CD1c-positive myeloid dendritic cell (primary cell): Measurements from ENCODE around the gene TGM5.
"Not testable (repeated sequence)": the region's sequence is repeated elsewhere in the genome, so short reads cannot be mapped to it uniquely, and the experiment has no call there.

Experiments used
- DNase-seq: peaks from one replicate; pipeline ENCODE4 v3.0.0-alpha.2; 2016; ENCODE audit errors: extremely low spot score

The TGM5 gene

GRCh38 chr15:43244092-43244491 is 22.6 kb downstream of the TGM5 start:
- no peak for DNase-seq

- no peak for DNase-seq
These were observed 23.6 kb downstream of the TGM5 start for GRCh38 chr15:43243020-43243645.

GRCh38 chr15:43242616-43243015 is 24.1 kb downstream of the TGM5 start:
- DNase-seq, result no peak

GRCh38 chr15:43241100-43241499 is 25.6 kb downstream of the TGM5 start:
- no peak for DNase-seq

GRCh38 chr15:43239732-43240491 is 26.8 kb downstream of the TGM5 start:
- peak; percentile 37 for DNase-seq

GRCh38 chr15:43238671-43239131 is 28.0 kb downstream of the TGM5 start:
- peak; percentile 59 for DNase-seq

- DNase-seq, result no peak
These were observed 28.8 kb downstream of the TGM5 start for GRCh38 chr15:43237842-43238470.

GRCh38 chr15:43235536-43235935 is 31.2 kb downstream of the TGM5 start:
- no peak for DNase-seq

GRCh38 chr15:43232289-43232874 is 34.3 kb downstream of the TGM5 start:
- no peak for DNase-seq

GRCh38 chr15:43230640-43231115 is 36.0 kb downstream of the TGM5 start:
- no peak for DNase-seq

GRCh38 chr15:43229977-43230376 is 36.8 kb downstream of the TGM5 start:
- DNase-seq, result no peak

- DNase-seq, result no peak
These were observed 40.1 kb downstream of the TGM5 start for GRCh38 chr15:43226436-43227305.

GRCh38 chr15:43225950-43226255 is 40.8 kb downstream of the TGM5 start:
- not testable (repeated sequence) for DNase-seq

- DNase-seq, result peak; percentile 72
These were observed 41.4 kb downstream of the TGM5 start for GRCh38 chr15:43225201-43225949.

- no peak for DNase-seq
These were observed 45.3 kb downstream of the TGM5 start for GRCh38 chr15:43221422-43221821.

- DNase-seq, result no peak
These were observed 45.7 kb downstream of the TGM5 start, which contains the start of gene EPB42 for GRCh38 chr15:43220991-43221403. EPB42 (minus strand) TSS chr15:43221018; CDS start chr15:43220825, 193 bp downstream.

GRCh38 chr15:43219929-43220928 is 46.5 kb downstream of the TGM5 start:
- DNase-seq, result no peak

- DNase-seq, result peak; percentile 6
These were observed 47.6 kb downstream of the TGM5 start for GRCh38 chr15:43218908-43219706.

- DNase-seq, result no peak
These were observed 50.8 kb downstream of the TGM5 start for GRCh38 chr15:43215961-43216360.
